Lung (tissue), 12 donors: Measurements from ENCODE around the gene HHIP. TPM values are rescaled to one million over a fixed set of nuclear protein-coding genes. Genes with fewer than 3 reads are reported as not detected.

Experiments used
- ATAC-seq: fragments of 200-7000 bp; cut with Tn5 transposase; one replicate; pipeline ENCODE4 v1.9.1; 2020; ENCODE audit warnings: moderate number of reproducible peaks; ENCODE audit not compliant: insufficient read depth, low FRiP score
- DNase-seq, 3 donors: peaks; one replicate each; pipeline ENCODE4 v3.0.0-alpha.2; 2013 to 2017
- H3K27ac ChIP-seq, 2 donors: one replicate each; pipeline ENCODE4 v1.5.1; 2013; ENCODE audit warnings: mild to moderate bottlenecking in 2 of 2, moderate library complexity in 2 of 2, control low read depth in 1 of 2, inconsistent platforms in 1 of 2, low read depth in 1 of 2, low read length in 1 of 2
- H3K27me3 ChIP-seq, 3 donors: one replicate each; pipeline ENCODE4 v1.5.1; 2013; ENCODE audit warnings: low read length in 2 of 3; ENCODE audit not compliant: control insufficient read depth in 3 of 3, insufficient read depth in 3 of 3
- H3K36me3 ChIP-seq, 4 donors: one replicate each; pipeline ENCODE4 v1.5.1; 2013; ENCODE audit warnings: low read length in 4 of 4, mild to moderate bottlenecking in 1 of 4, moderate library complexity in 1 of 4; ENCODE audit not compliant: control insufficient read depth in 4 of 4, insufficient read depth in 4 of 4
- H3K4me1 ChIP-seq, 5 donors: one replicate each; pipeline ENCODE4 v1.5.1; 2013; ENCODE audit warnings: low read length in 5 of 5, mild to moderate bottlenecking in 2 of 5, moderate library complexity in 1 of 5; ENCODE audit not compliant: control insufficient read depth in 5 of 5, insufficient read depth in 5 of 5
- H3K4me3 ChIP-seq: one replicate; pipeline ENCODE4 v1.5.1; 2013; ENCODE audit warnings: mild to moderate bottlenecking, control low read depth, moderate library complexity
- H3K9ac ChIP-seq, 2 donors: one replicate each; pipeline ENCODE4 v1.5.1; 2013; ENCODE audit warnings: low read length in 2 of 2, control low read depth in 1 of 2; ENCODE audit not compliant: insufficient read depth in 1 of 2
- H3K9me3 ChIP-seq, 4 donors: one replicate each; pipeline ENCODE4 v1.5.1; 2013; ENCODE audit warnings: low read length in 3 of 4, mild to moderate bottlenecking in 1 of 4, moderate library complexity in 1 of 4; ENCODE audit not compliant: control insufficient read depth in 4 of 4, insufficient read depth in 3 of 4
- WGBS, 2 donors: extraction: QIAGEN DNeasy Blood & Tissue Kit; methylation state at CpG; one replicate each; pipeline ENCODE4 v1.1.7; 2013; 5-methylcytosine and 5-hydroxymethylcytosine counted together
- polyA plus RNA-seq, 2 donors: library from polyadenylated mRNA; stranded (reverse); fragments of 200-250 nt; gene quantifications; one replicate each; pipeline ENCODE4 v1.2.1, GENCODE V29; 2013
- total RNA-seq, 2 donors: library from RNA; depleted of rRNA in 1 of 2; stranded (reverse); fragments of >200 nt in 1 of 2; gene quantifications; one replicate each; pipeline ENCODE4 v1.2.1, GENCODE V29; 2014 to 2021
- TF ChIP-seq, protein P1 (sequence below): IDR thresholded peaks from 2 replicates; pipeline ENCODE4 v1.5.1; 2012; ENCODE audit warnings: mild to moderate bottlenecking; ENCODE audit errors: control extremely low read depth, extremely low read depth
- donor health status: control.
- donor health status: control.
- donor health status: Bipolar disorder and iron deficiency.
- donor health status: healthy.
- donor health status: DM: yes; HTN: yes; CAD: no.

Gene HHIP
- total and polyA plus RNA-seq, 4 donors, result 11.6 to 116 (median 90.2) TPM

GRCh38 chr4:144709793-144710525 is 64.0 kb downstream of the HHIP start:
- ATAC-seq (no peak), DNase-seq (no peak)
- TF ChIP-seq, protein P1, sequence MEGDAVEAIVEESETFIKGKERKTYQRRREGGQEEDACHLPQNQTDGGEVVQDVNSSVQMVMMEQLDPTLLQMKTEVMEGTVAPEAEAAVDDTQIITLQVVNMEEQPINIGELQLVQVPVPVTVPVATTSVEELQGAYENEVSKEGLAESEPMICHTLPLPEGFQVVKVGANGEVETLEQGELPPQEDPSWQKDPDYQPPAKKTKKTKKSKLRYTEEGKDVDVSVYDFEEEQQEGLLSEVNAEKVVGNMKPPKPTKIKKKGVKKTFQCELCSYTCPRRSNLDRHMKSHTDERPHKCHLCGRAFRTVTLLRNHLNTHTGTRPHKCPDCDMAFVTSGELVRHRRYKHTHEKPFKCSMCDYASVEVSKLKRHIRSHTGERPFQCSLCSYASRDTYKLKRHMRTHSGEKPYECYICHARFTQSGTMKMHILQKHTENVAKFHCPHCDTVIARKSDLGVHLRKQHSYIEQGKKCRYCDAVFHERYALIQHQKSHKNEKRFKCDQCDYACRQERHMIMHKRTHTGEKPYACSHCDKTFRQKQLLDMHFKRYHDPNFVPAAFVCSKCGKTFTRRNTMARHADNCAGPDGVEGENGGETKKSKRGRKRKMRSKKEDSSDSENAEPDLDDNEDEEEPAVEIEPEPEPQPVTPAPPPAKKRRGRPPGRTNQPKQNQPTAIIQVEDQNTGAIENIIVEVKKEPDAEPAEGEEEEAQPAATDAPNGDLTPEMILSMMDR, result no peak
- no peaks in the 10 kb centered on the region for H3K27me3 ChIP-seq
- H3K4me3 ChIP-seq, result no peak overlapping the region
- no peak overlapping the region for H3K27ac ChIP-seq
- H3K36me3 ChIP-seq, result peaks cover 0 to 3% (median 0%) of the 10 kb centered on the region in 4 donors
- no peak overlapping the region for H3K9ac ChIP-seq
- peaks cover 0 to 19% (median 0%) of the 10 kb centered on the region in 5 donors for H3K4me1 ChIP-seq
- WGBS, 2 donors, result 84 to 90% methylated on average over 5 of the region's 5 CpGs
- H3K9me3 ChIP-seq, result peaks cover 0 to 4% (median 0%) of the 10 kb centered on the region in 4 donors

- Histone ChIP-seq H3K27ac (peak overlapping the region in 1 of 2 donors; percentile 23), H3K4me3 (no peak overlapping the region), H3K36me3 (peaks cover 0 to 3% (median 0%) of the 10 kb centered on the region in 4 donors), H3K9me3 (peaks cover 0 to 4% (median 0%) of the 10 kb centered on the region in 4 donors), H3K27me3 (no peaks in the 10 kb centered on the region), H3K4me1 (peaks cover 0 to 18% (median 0%) of the 10 kb centered on the region in 5 donors), H3K9ac (no peak overlapping the region)
- ATAC-seq, result no peak
- TF ChIP-seq, protein P1, result no peak
- DNase-seq, result no peak
Observed at GRCh38 chr4:144710526-144710912, 64.6 kb downstream of the HHIP start.

DNA sequence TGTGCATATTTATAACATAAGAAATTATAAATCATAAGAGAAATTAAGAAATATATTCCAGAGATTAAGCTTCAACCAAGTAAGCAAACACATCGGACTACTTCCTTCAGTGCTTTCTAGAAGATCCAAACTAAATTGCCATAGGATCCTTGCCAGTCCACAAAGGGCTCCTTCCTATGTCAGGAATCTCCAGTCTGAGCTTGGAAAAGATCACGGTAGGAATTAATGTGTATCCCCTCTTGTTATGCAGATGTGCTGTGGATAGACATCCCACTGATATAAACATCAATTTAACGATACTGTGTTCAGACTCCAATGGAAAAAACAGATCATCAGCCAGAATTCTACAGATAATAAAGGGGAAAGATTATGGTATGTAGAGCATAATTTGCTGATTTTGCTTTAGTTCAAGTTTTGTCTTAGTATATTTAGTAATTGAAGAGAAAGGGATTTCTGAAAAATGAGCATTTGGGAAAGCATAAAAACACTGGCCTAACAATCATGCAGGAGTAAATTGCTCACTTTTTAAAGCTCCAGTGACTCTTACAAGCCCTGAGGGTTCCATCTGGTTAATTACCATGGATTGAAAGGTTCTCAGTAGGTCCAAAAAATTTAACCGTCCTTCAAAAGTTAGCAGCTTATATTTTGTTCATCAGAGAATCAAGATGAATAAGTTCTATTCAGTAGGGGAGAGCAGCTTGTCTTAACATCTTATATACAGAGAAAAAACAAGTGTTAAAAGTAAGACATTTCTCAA is 65.9 kb downstream of the HHIP start:
- TF ChIP-seq, protein P1, result no peak
- DNase-seq (no peak), ATAC-seq (no peak)
- H3K36me3 ChIP-seq, result no peaks in the 10 kb centered on the region
- no peaks in the 10 kb centered on the region for H3K27me3 ChIP-seq
- H3K4me1 ChIP-seq, result peaks cover 0 to 7% (median 0%) of the 10 kb centered on the region in 5 donors
- H3K9ac ChIP-seq, result no peak overlapping the region
- H3K9me3 ChIP-seq, result no peaks in the 10 kb centered on the region
- whole genome bisulfite sequencing, 2 donors, result 85 to 87% methylated on average over 4 of the region's 4 CpGs
- no peak overlapping the region for H3K27ac ChIP-seq
- no peak overlapping the region for H3K4me3 ChIP-seq
